Gastrocnemius medialis (tissue), 4 donors: Measurements from ENCODE around the gene PRICKLE4. TPM values are rescaled to one million over a fixed set of nuclear protein-coding genes. Genes with fewer than 3 reads are reported as not detected.

Experiments
- ATAC-seq, 2 donors: fragments of 150-250 bp; one replicate each; pipeline ENCODE4 v1.9.1; 2016
- DNase-seq, 2 donors: peaks; one replicate each; pipeline ENCODE4 v3.0.0-alpha.2; 2019
- H3K27ac ChIP-seq, 4 donors: fragments of 200-600 bp; sonication (generic); 1 replicate in 1 of 4; 2 replicates in 3 of 4; pipeline ENCODE4 v1.5.1; 2016 to 2018; ENCODE audit warnings: mild to moderate bottlenecking in 2 of 4, moderate library complexity in 1 of 4
- H3K27me3 ChIP-seq, 3 donors: fragments of 200-600 bp; sonication (generic) in 2 of 3; 1 replicate in 1 of 3; 2 replicates in 2 of 3; pipeline versions ENCODE4 v1.5.1 to v1.6.0; 2016 to 2019; ENCODE audit warnings: mild to moderate bottlenecking in 1 of 3, moderate library complexity in 1 of 3
- H3K36me3 ChIP-seq, 2 donors: fragments of 200-600 bp; sonication (generic) in 1 of 2; one replicate each; pipeline ENCODE4 v1.5.1; 2017 to 2018
- H3K4me1 ChIP-seq, 2 donors: fragments of 200-600 bp; sonication (generic) in 1 of 2; one replicate each; pipeline ENCODE4 v1.5.1; 2016 to 2017; ENCODE audit warnings: mild to moderate bottlenecking in 2 of 2
- H3K4me3 ChIP-seq, 4 donors: fragments of 200-600 bp; sonication (generic) in 3 of 4; 1 replicate in 1 of 4; 2 replicates in 3 of 4; pipeline ENCODE4 v1.5.1; 2016 to 2019; ENCODE audit warnings: mild to moderate bottlenecking in 2 of 4
- H3K9me3 ChIP-seq, 3 donors: fragments of 200-600 bp; sonication (generic) in 2 of 3; 1 replicate in 1 of 3; 2 replicates in 2 of 3; pipeline ENCODE4 v1.5.1; 2016 to 2019
- CTCF ChIP-seq, 5 experiments: fragments of 450-650 bp in 3 of 5; fragments of 200-600 bp in 2 of 5; sonication (generic) in 2 of 5; IDR thresholded peaks in 4 of 5; conservative IDR thresholded peaks in 1 of 5; 1 replicate in 4 of 5; 2 replicates in 1 of 5; pipeline ENCODE4 v1.5.1; 2016 to 2019; ENCODE audit warnings: antibody characterized with exemption in 5 of 5, mild to moderate bottlenecking in 3 of 5, moderate library complexity in 3 of 5
- POLR2A ChIP-seq, 2 donors: fragments of 450-650 bp; IDR thresholded peaks; one replicate each; pipeline ENCODE4 v1.6.1; 2017; ENCODE audit warnings: antibody characterized with exemption in 2 of 2, mild to moderate bottlenecking in 2 of 2, moderate library complexity in 2 of 2
- in situ Hi-C, 4 donors: fragments of 200-750 bp; cut with MboI; loops; one replicate each; pipeline versions ENCODE4 v1.15.0 to v1.8.0; 2017; ENCODE audit warnings: low sequenced_read_pairs in 4 of 4
- intact Hi-C: fragments of 100-400 bp; cut with DNase I; formaldehyde crosslinking; loops from one replicate; pipeline ENCODE4 v1.15.1; 2023; ENCODE audit warnings: low total_unique reads
- total RNA-seq, 4 donors: library from RNA; depleted of rRNA; stranded (reverse); fragments of >200 nt; gene quantifications; one replicate each; pipeline versions ENCODE4 v1.1.0 to v1.2.3, GENCODE V29; 2016

PRICKLE4 gene
- total RNA-seq, 4 donors from 2014 or later, result 0.59 to 6.2 (median 1.8) TPM

- intact Hi-C loops, result no loop called here
- no peak overlapping the region for H3K4me3 ChIP-seq
- ATAC-seq (no peak), DNase-seq (no peak)
- H3K36me3 ChIP-seq, result no peaks in the 10 kb centered on the region
- H3K27ac ChIP-seq, result no peak overlapping the region
- in situ Hi-C loops, result no loop called here
- H3K9me3 ChIP-seq, result no peaks in the 10 kb centered on the region
- no peaks in the 10 kb centered on the region for H3K4me1 ChIP-seq
- H3K27me3 ChIP-seq, result no peaks in the 10 kb centered on the region
- TF ChIP-seq CTCF (IDR thresholded peaks at IDR 0.05 in 4 of 5, conservative IDR thresholded peaks at IDR 0.05 in 1 of 5), result no peak
- TF ChIP-seq POLR2A (IDR thresholded peaks at IDR 0.05), result no peak
Observed at GRCh38 chr6:41744236-41744787, 36.3 kb upstream of the PRICKLE4 start.

- no peaks in the 10 kb centered on the region for H3K9me3 ChIP-seq
- no peaks in the 10 kb centered on the region for H3K4me1 ChIP-seq
- no peak for DNase-seq
- no peaks in the 10 kb centered on the region for H3K27me3 ChIP-seq
- no peak overlapping the region for H3K27ac ChIP-seq
- no peaks in the 10 kb centered on the region for H3K36me3 ChIP-seq
- TF ChIP-seq POLR2A (IDR thresholded peaks at IDR 0.05), result no peak
- no peak for TF ChIP-seq CTCF (IDR thresholded peaks at IDR 0.05 in 4 of 5, conservative IDR thresholded peaks at IDR 0.05 in 1 of 5)
- no peak overlapping the region for H3K4me3 ChIP-seq
- no peak for ATAC-seq
- in situ Hi-C loops, result no loop called here
- intact Hi-C loops, result no loop called here
Observed at GRCh38 chr6:41746107-41746506, 34.5 kb upstream of the PRICKLE4 start.

- DNase-seq (no peak), ATAC-seq (no peak)
- TF ChIP-seq CTCF (IDR thresholded peaks at IDR 0.05 in 4 of 5, conservative IDR thresholded peaks at IDR 0.05 in 1 of 5), result no peak
- no peak for TF ChIP-seq POLR2A (IDR thresholded peaks at IDR 0.05)
- in situ Hi-C loops (no loop called here), intact Hi-C loops (no loop called here)
- Histone ChIP-seq H3K4me3 (no peak within 1 kb of the TSS), H3K9me3 (no peaks in the 10 kb centered on the region), H3K27ac (no peak within 1 kb of the TSS), H3K27me3 (no peaks in the 10 kb centered on the region), H3K36me3 (no peaks in the 10 kb centered on the region), H3K4me1 (no peaks in the 10 kb centered on the region)
Observed at GRCh38 chr6:41747256-41748101, 33.1 kb upstream of the PRICKLE4 start, which contains the start of gene PGC. PGC (minus strand) TSS chr6:41747397; CDS start chr6:41747334, 63 bp downstream.

- Histone ChIP-seq H3K4me1 (no peaks in the 10 kb centered on the region), H3K36me3 (no peaks in the 10 kb centered on the region), H3K27ac (no peak overlapping the region), H3K4me3 (no peak overlapping the region), H3K27me3 (no peaks in the 10 kb centered on the region), H3K9me3 (no peaks in the 10 kb centered on the region)
- no peak for ATAC-seq
- DNase-seq, result no peak
- in situ Hi-C loops, result no loop called here
- intact Hi-C loops, result no loop called here
- no peak for TF ChIP-seq CTCF (IDR thresholded peaks at IDR 0.05 in 4 of 5, conservative IDR thresholded peaks at IDR 0.05 in 1 of 5)
- TF ChIP-seq POLR2A (IDR thresholded peaks at IDR 0.05), result no peak
Observed at GRCh38 chr6:41748102-41748477, 32.5 kb upstream of the PRICKLE4 start.
